HG02610 (cell line): ENCODE measurements around the gene PGBD2.
"Not testable (repeated sequence)": the region's sequence is repeated elsewhere in the genome, so short reads cannot be mapped to it uniquely, and the experiment has no call there.

ENCODE experiments used
- ATAC-seq: cut with Tn5 transposase; IDR thresholded peaks from one replicate; pipeline ENCODE4 v1.9.1; 2021; ENCODE audit warnings: mild to moderate bottlenecking, moderate library complexity; ENCODE audit not compliant: unreplicated experiment

The PGBD2 gene

GRCh38 chr1:248906009-248906752 is at the start of gene PGBD2:
PGBD2 (plus strand) TSS chr1:248906235; CDS start chr1:248913863, 7,628 bp downstream.
- ATAC-seq, result peak; percentile 90

- no peak for ATAC-seq
Observed at GRCh38 chr1:248857201-248857600, 48.8 kb upstream of the PGBD2 start.

GRCh38 chr1:248857749-248858095 is 48.3 kb upstream of the PGBD2 start:
- no peak for ATAC-seq

GRCh38 chr1:248858096-248858890 is 47.7 kb upstream of the PGBD2 start:
- ATAC-seq, result peak; percentile 24

- peak; percentile 83 for ATAC-seq
Observed at GRCh38 chr1:248858891-248859889, 46.8 kb upstream of the PGBD2 start, which contains the start of gene ZNF692. ZNF692 (minus strand) TSS chr1:248859085; CDS start chr1:248858309, 776 bp downstream.

- ATAC-seq, result no peak
Observed at GRCh38 chr1:248860007-248860406, 46.0 kb upstream of the PGBD2 start.

- no peak for ATAC-seq
Observed at GRCh38 chr1:248861616-248862015, 44.4 kb upstream of the PGBD2 start.

GRCh38 chr1:248862695-248862997 is 43.4 kb upstream of the PGBD2 start:
- peak; percentile 3 for ATAC-seq

- peak; percentile 65 for ATAC-seq
Observed at GRCh38 chr1:248862998-248863881, 42.8 kb upstream of the PGBD2 start.

- no peak for ATAC-seq
Observed at GRCh38 chr1:248871837-248872401, 34.1 kb upstream of the PGBD2 start.

- peak; percentile 45 for ATAC-seq
Observed at GRCh38 chr1:248872752-248873408, 33.2 kb upstream of the PGBD2 start.

- peak; percentile 74 for ATAC-seq
Observed at GRCh38 chr1:248873409-248873992, 32.5 kb upstream of the PGBD2 start.

- peak; percentile 66 for ATAC-seq
Observed at GRCh38 chr1:248873993-248874533, 32.0 kb upstream of the PGBD2 start.

GRCh38 chr1:248881261-248881660 is 24.8 kb upstream of the PGBD2 start:
- no peak for ATAC-seq

- not testable (repeated sequence) for ATAC-seq
Observed at GRCh38 chr1:248882427-248882826, 23.6 kb upstream of the PGBD2 start.

- ATAC-seq, result no peak
Observed at GRCh38 chr1:248884632-248885295, 21.3 kb upstream of the PGBD2 start.

GRCh38 chr1:248885646-248886045 is 20.4 kb upstream of the PGBD2 start:
- ATAC-seq, result no peak
